NCI-H748 (cell line): ENCODE data around the gene ZNF10.

Experiments
- DNase-seq: peaks from one replicate; lab custom pipeline; 2025; ENCODE audit not compliant: unreplicated experiment; lab: John Stamatoyannopoulos, UW

The ZNF10 gene

GRCh38 chr12:133130038-133130807 is at the start of gene ZNF10, which contains the start of gene ZNF891:
Gene ZNF10 (plus strand): TSS chr12:133130627. CDS start chr12:133144493, 13,866 bp downstream.
Gene ZNF891 (minus strand): TSS chr12:133130274. CDS start chr12:133121918, 8,356 bp downstream.
- peak; percentile 96 for DNase-seq

GRCh38 chr12:133081159-133081780 is 49.2 kb upstream of the ZNF10 start:
- no peak for DNase-seq

GRCh38 chr12:133083345-133083744 is 47.1 kb upstream of the ZNF10 start:
- DNase-seq = no peak

- DNase-seq = peak; percentile 11
These were observed 24.8 kb upstream of the ZNF10 start for GRCh38 chr12:133105620-133106019.

GRCh38 chr12:133106253-133106652 is 24.2 kb upstream of the ZNF10 start:
- peak; percentile 26 for DNase-seq

- no peak for DNase-seq
These were observed 23.3 kb upstream of the ZNF10 start for GRCh38 chr12:133107121-133107520.

- DNase-seq = no peak
These were observed 22.3 kb upstream of the ZNF10 start for GRCh38 chr12:133108150-133108549.

GRCh38 chr12:133120385-133121191 is 9.8 kb upstream of the ZNF10 start:
- peak; percentile 21 for DNase-seq

GRCh38 chr12:133124674-133125073 is 5.8 kb upstream of the ZNF10 start:
- no peak for DNase-seq

GRCh38 chr12:133129368-133130037 is 924 bp upstream of the ZNF10 start:
- DNase-seq = no peak

- peak; percentile 75 for DNase-seq
These were observed 341 bp downstream of the ZNF10 start for GRCh38 chr12:133130808-133131128.

GRCh38 chr12:133135747-133136146 is 5.3 kb downstream of the ZNF10 start:
- DNase-seq = no peak

- DNase-seq = no peak
These were observed 15.6 kb downstream of the ZNF10 start for GRCh38 chr12:133145981-133146380.

GRCh38 chr12:133156125-133156690 is 25.8 kb downstream of the ZNF10 start:
- no peak for DNase-seq

- no peak for DNase-seq
These were observed 35.3 kb downstream of the ZNF10 start for GRCh38 chr12:133165776-133166175.

GRCh38 chr12:133172491-133172890 is 42.1 kb downstream of the ZNF10 start:
- no peak for DNase-seq

GRCh38 chr12:133174901-133175300 is 44.5 kb downstream of the ZNF10 start:
- DNase-seq = no peak

GRCh38 chr12:133180669-133181068 is 50.2 kb downstream of the ZNF10 start:
- DNase-seq = no peak

- DNase-seq = peak; percentile 96
These were observed 51.0 kb downstream of the ZNF10 start, which contains the start of gene ZNF268 for GRCh38 chr12:133181238-133181959. Gene ZNF268 (plus strand): TSS chr12:133181495. CDS start chr12:133181998, 503 bp downstream.

GRCh38 chr12:133190176-133190575 is 59.7 kb downstream of the ZNF10 start:
- DNase-seq = no peak
